T-helper 1 cell treated with Interleukin-12 subunit alpha and Interleukin-12 subunit beta and Interleukin-4 antibody, amounts not matched to agents 30 μg/mL and 1 μg/mL, for 36 hours (primary cell): ENCODE data around the gene OXTR.

Experiments used
- H3K27ac Mint-ChIP-seq: one replicate; pipeline ENCODE4 v1.8.0; 2021; ENCODE audit warnings: mild to moderate bottlenecking, mixed read lengths
- H3K27me3 Mint-ChIP-seq: one replicate; pipeline ENCODE4 v1.8.0; 2021; ENCODE audit warnings: low read depth, mixed read lengths
- H3K36me3 Mint-ChIP-seq: one replicate; pipeline ENCODE4 v1.8.0; 2021; ENCODE audit warnings: low read depth, mixed read lengths
- H3K4me1 Mint-ChIP-seq: one replicate; pipeline ENCODE4 v1.8.0; 2021; ENCODE audit warnings: low read depth, mixed read lengths
- H3K4me3 Mint-ChIP-seq: one replicate; pipeline ENCODE4 v1.8.0; 2021; ENCODE audit warnings: mild to moderate bottlenecking, moderate library complexity, mixed read lengths
- H3K9me3 Mint-ChIP-seq: one replicate; pipeline ENCODE4 v1.8.0; 2021; ENCODE audit warnings: mixed read lengths

OXTR gene

DNA sequence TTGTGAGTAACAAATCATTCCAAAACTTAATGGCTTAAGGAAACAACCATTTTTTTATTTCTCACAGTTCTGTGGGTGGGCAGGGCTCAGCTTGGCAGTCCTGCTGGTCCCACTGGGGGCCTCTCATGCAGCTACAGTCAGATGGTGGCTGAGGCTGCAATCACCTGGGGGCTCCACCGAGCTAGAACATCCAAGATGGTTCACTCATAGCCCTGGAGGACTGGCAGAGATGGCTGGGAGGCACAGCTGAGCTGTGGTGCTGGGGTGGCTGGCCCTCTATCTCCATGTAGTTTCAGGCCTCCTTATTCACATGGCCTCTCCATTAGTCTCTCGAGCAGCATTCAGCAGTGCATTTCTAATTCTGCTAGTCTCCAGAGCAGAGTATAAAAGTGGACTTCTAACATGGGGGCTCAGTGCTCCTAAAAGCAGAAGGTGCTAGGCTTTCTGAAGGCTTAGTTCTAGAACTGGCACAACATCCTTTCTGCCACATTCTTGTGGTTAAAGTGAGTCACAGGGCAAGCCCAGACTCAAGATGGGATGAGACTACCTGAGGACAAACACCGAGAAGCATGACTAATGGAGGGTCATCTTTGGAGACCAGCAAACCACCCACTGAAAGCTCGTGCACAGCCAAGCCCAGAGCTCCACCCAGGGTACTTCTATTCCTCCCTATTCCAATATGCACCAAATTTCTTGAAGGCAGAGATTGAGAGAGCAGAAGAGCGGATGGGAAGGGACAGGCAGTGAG lies 29.5 kb downstream of the OXTR start:
- H3K27me3 Mint-ChIP-seq: no peaks in the 10 kb centered on the region
- no peaks in the 10 kb centered on the region for H3K36me3 Mint-ChIP-seq
- no peaks in the 10 kb centered on the region for H3K9me3 Mint-ChIP-seq
- H3K4me1 Mint-ChIP-seq: no peaks in the 10 kb centered on the region
- H3K4me3 Mint-ChIP-seq: no peak overlapping the region
- no peak overlapping the region for H3K27ac Mint-ChIP-seq

DNA sequence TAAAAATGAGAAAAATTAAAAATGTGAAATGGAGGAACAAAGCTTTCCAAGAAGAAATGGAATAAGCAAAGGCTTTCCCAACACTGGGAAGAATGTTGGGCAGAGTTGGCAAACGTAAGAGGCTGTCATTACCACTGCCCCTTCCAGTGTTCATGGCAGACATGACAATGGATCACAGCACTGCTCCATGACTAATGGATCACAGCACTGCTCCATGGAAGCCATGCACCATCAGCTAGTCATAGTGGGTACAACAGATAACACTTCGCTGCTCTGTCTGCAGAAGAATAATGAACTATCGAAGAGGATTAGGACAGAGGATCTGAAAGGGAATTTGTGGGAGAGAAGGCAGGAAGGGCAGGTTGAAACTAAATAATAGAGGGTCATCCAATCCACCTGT lies 30.8 kb downstream of the OXTR start:
- Mint-ChIP-seq H3K9me3 (no peaks in the 10 kb centered on the region), H3K4me3 (no peak overlapping the region), H3K4me1 (no peaks in the 10 kb centered on the region), H3K27ac (no peak overlapping the region), H3K36me3 (no peaks in the 10 kb centered on the region), H3K27me3 (no peaks in the 10 kb centered on the region)

DNA sequence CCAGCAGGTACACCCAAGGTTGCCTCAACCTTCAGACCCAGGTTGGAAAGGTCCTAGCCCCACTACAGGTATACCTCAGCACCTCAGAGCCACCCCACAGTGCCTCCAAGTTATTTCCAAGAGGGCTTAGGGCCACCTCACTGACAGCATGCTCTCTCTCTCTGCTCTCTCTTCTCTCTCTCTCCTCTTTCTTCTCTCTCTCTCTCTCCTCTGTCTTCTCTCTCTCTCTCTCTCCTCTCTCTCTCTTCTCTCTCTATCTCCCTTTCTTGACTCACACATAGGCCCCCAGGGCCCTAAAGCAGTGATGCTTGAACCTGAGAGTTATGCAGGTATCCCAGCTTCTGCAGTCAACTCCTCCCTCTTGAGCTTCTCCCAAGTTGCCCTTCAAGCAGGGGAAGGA lies 31.6 kb downstream of the OXTR start:
- no peaks in the 10 kb centered on the region for H3K9me3 Mint-ChIP-seq
- no peak overlapping the region for H3K27ac Mint-ChIP-seq
- no peaks in the 10 kb centered on the region for H3K4me1 Mint-ChIP-seq
- no peak overlapping the region for H3K4me3 Mint-ChIP-seq
- H3K36me3 Mint-ChIP-seq: no peaks in the 10 kb centered on the region
- H3K27me3 Mint-ChIP-seq: no peaks in the 10 kb centered on the region

DNA sequence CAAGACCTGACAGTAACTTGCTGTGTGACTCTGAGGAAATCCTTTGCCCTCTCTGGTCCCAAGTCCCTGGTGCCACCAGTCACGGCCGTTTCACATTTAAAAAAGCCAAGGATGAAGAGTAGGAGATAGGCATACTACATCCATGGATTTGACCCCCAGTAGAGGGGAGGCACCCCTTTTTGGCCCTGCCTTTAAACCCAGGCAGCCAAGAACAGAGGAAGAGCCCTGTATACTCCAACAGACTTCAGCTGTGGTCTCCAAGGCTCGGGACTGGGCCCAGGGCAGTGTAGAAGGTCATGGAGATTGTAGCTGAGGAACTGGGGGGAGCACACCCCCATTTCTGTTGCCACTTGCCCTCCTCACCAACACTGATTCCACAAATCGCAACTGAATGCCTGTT lies 32.1 kb downstream of the OXTR start:
- no peaks in the 10 kb centered on the region for H3K9me3 Mint-ChIP-seq

DNA sequence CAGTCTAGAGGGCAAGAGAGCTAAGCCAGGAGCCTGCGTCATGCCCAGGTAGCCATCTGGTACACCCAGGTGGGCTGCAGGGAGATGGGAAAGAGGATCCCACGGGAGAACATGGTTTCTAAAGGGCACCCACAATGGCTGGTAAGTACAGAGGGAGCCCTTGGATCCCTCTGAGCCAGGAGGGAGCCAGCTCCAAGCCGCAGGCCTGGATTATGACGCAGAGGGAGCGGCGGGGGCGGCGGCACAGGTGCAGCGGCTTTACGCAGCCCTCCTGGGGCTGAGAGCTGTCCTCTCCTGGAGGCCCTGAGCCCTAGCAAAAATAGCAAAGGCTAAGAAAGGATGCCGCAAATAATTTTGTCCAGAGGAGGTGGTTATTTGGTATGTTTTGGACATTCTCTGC lies 33.0 kb downstream of the OXTR start:
- H3K4me1 Mint-ChIP-seq: no peaks in the 10 kb centered on the region
- H3K27me3 Mint-ChIP-seq: no peaks in the 10 kb centered on the region
- H3K4me3 Mint-ChIP-seq: no peak overlapping the region
- no peak overlapping the region for H3K27ac Mint-ChIP-seq
- no peaks in the 10 kb centered on the region for H3K9me3 Mint-ChIP-seq
- no peaks in the 10 kb centered on the region for H3K36me3 Mint-ChIP-seq

More for the DNA sequence above, 32.1 kb downstream of the OXTR start:
- H3K27ac Mint-ChIP-seq: no peak overlapping the region
- H3K36me3 Mint-ChIP-seq: no peaks in the 10 kb centered on the region
- no peaks in the 10 kb centered on the region for H3K27me3 Mint-ChIP-seq
- H3K4me3 Mint-ChIP-seq: no peak overlapping the region
- H3K4me1 Mint-ChIP-seq: no peaks in the 10 kb centered on the region

DNA sequence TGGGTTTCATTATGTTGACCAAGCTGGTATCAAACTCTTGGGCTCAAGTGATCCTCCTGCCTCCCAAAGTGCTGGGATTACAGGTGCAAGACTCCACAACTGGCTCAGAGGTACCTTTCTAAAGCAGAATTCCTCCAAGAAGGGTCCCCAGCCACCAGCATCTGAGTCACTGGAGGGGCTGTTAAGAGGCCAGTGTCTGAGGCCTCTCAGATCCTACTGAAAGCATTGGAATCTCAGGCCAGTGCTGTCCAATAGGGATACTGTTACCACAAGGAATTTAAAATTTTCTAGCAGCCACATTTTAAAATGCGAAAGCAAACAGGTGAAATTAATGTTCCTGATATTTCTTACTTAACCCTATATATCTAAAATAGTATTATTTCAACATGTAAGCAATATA lies 34.5 kb downstream of the OXTR start:
- H3K36me3 Mint-ChIP-seq: no peaks in the 10 kb centered on the region
- H3K9me3 Mint-ChIP-seq: no peaks in the 10 kb centered on the region
- H3K27me3 Mint-ChIP-seq: no peaks in the 10 kb centered on the region
- no peaks in the 10 kb centered on the region for H3K4me1 Mint-ChIP-seq
- H3K4me3 Mint-ChIP-seq: no peak overlapping the region
- no peak overlapping the region for H3K27ac Mint-ChIP-seq

DNA sequence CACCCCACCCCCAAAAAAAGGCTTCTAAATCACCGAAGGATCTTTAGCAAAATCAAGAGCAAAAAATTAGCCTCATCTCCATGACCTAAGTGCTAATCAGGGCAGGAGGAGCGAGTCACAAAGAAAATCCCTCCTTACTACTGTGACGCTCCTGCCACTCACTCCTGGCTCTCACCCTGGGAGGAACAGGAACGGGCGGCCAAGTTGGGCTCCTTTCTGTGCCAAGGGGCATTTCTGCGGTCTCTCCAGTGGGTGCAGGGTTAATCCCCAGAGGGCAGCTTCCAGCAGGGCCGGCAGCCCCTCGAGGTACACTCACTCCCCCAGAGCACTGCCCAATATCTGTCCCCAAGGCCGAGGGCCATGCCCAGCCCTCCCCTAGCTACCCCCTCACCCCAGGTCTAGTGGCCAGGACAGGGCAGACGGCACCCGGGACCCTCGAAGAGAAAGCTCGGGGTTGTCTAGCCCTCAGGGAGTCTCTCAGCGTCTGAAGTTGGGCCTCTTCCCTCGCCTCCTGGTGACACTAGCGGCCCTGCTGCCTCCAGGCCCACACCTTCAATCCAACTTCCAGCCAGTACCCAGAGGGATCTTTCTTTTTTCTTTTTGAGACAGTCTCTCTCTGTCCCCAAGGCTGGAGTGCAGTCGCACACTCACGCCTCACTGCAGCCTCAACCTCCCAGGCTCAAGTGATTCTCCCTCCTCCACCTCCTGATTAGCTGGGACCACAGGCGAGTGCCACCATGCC lies 35.1 kb downstream of the OXTR start:
- Mint-ChIP-seq H3K4me1 (no peaks in the 10 kb centered on the region), H3K27me3 (no peaks in the 10 kb centered on the region), H3K27ac (no peak overlapping the region), H3K36me3 (no peaks in the 10 kb centered on the region), H3K9me3 (no peaks in the 10 kb centered on the region), H3K4me3 (no peak overlapping the region)

DNA sequence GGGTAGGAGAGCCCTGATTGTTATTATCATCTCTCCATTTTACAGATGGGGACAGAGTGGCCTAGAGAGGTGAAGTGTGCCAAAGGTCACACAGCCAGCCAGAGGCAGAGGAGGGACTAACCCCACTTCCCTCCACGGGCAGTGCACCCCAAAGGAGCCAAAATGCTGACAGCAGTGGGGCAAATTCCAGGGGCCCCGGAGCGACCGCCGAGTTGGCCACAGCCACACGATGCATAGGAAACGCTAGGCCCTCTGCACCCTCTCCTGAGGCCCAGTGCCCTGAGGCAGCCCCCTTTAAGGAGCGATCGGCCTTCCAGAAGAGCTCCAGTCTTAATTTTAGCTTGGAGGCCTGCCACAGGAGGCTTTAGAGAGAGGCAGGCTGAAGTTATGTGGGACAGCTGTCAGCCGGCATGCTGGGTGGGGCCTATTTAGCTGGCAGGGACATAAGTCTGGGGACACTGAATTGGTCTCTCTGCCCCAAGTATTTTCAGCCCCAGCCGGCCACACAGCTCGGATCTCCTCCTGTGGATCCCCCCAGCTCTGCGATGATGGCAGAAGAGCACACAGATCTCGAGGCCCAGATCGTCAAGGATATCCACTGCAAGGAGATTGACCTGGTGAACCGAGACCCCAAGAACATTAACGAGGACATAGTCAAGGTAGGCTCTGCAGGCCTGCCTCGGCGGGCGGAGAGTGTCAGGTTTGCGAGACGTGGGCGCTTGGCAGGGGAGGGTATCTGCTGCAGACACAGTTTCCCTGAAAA lies 35.9 kb downstream of the OXTR start, which contains the start of gene CAV3:
Gene CAV3 (plus strand): TSS at position 471 of the 763 bp plus-strand sequence. CDS start 75 bp downstream, at position 546.
- no peak within 1 kb of the TSS for H3K4me3 Mint-ChIP-seq
- no peak within 1 kb of the TSS for H3K27ac Mint-ChIP-seq
- H3K9me3 Mint-ChIP-seq: no peaks in the 10 kb centered on the region
- H3K27me3 Mint-ChIP-seq: no peaks in the 10 kb centered on the region
- H3K36me3 Mint-ChIP-seq: no peaks in the 10 kb centered on the region
- H3K4me1 Mint-ChIP-seq: no peaks in the 10 kb centered on the region

DNA sequence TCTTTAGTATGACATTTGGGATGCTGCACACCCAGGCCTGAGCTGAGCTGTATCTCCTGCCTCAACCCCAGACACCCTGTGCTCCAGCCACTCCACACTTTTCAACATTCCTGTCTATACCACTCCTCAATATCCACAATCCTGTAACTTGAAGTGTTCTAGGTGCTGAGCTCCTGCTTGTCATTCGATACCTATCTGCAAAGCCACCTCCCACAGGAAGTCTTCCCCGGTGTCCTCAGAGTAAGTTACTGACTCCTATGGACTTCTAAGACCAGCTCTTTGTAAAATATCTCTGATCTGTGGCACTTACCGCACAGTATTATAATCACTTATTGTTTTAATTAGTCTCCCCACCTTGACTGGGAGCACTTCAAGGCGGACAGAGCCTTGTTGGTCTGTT lies 37.0 kb downstream of the OXTR start:
- Mint-ChIP-seq H3K27me3 (no peaks in the 10 kb centered on the region), H3K27ac (no peak overlapping the region), H3K36me3 (no peaks in the 10 kb centered on the region), H3K4me1 (no peaks in the 10 kb centered on the region), H3K9me3 (no peaks in the 10 kb centered on the region), H3K4me3 (no peak overlapping the region)

DNA sequence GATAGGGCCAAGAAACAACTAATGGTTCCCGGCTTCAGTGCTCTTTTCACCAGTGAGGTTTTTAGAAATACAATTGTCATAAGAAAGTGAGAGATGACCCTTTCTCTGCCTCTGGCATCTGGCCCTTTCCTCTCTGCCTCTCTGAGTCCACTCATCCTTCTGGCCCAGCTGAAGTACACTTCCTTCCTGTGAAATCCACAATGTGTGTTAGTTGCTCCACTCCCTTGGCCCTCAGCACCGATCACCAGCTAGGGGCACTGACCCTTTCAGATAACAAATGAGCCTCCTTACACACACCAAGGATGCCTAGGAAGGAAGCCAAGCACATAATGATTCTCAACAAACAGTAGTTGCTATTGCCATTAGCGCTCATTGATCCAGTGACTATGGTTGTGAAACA lies 38.8 kb downstream of the OXTR start:
- H3K27me3 Mint-ChIP-seq: no peaks in the 10 kb centered on the region
- no peaks in the 10 kb centered on the region for H3K36me3 Mint-ChIP-seq
- H3K9me3 Mint-ChIP-seq: no peaks in the 10 kb centered on the region
- H3K4me1 Mint-ChIP-seq: no peaks in the 10 kb centered on the region
- H3K27ac Mint-ChIP-seq: no peak overlapping the region
- no peak overlapping the region for H3K4me3 Mint-ChIP-seq

DNA sequence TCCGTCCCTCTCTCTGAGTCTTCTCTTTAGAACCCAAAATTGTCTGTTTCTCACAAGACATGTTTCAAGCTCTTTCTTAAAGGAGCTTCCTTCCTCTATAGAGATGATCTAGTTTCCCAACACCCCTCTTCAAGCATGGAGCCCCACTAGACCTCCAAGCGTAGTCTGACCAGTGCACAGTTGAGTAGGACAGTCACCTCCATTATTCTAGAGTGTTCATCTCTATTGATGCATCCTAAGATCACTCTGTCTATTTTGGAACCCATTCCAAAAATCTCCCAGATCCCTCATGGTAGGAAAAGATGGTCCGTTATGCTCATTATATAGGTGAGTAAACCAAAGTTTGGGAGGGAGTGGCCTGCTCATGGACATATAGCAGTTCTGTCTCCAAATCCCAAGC lies 39.9 kb downstream of the OXTR start:
- no peaks in the 10 kb centered on the region for H3K9me3 Mint-ChIP-seq
- H3K27me3 Mint-ChIP-seq: no peaks in the 10 kb centered on the region
- H3K4me1 Mint-ChIP-seq: no peaks in the 10 kb centered on the region
- H3K27ac Mint-ChIP-seq: no peak overlapping the region
- no peak overlapping the region for H3K4me3 Mint-ChIP-seq
- H3K36me3 Mint-ChIP-seq: no peaks in the 10 kb centered on the region

DNA sequence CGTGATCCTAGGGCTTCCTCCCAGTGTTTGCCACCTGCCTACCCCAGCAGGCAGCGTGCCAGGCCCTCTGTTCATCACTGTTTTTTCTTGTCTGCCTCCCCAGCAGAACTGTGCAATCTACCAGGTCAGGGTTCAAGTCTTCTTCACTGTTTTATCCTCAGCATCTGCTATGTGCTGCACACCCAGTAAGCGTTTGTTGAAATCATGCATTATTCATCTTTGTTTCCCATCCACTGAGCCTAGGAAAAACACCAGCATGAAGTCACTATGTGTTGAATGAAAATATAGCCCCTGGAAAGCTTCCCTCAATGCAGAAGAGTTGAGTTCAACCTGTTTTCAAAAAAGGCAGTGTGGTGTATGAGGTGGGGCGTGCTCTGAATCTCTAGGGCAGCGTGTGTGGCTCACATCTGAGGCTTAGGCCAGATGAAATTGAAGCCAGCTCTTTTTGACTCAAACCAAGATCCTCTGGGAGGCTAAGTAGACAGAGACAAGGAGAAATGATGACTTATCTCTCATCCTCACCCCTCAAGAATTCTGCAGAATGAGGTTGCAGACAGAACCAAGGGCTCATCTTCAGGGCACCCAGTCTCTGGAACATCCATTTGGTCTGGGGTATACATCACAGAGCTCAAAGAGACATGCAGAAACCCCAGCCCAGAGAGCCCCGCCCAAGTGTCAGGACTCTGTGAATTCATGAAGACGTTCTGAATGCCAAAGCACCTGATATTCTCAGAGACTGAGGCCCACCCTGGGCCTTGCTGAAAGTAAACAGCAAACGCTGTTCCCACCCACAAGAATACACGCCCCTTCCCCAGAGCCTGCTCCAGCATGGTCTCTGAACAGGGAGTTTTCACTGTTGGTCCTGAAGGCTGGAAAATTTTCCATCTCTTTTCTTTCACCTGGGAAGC lies 41.6 kb downstream of the OXTR start:
- Mint-ChIP-seq H3K27me3 (peaks cover 4% of the 10 kb centered on the region), H3K36me3 (no peaks in the 10 kb centered on the region), H3K4me3 (no peak overlapping the region), H3K4me1 (no peaks in the 10 kb centered on the region), H3K27ac (no peak overlapping the region), H3K9me3 (no peaks in the 10 kb centered on the region)

DNA sequence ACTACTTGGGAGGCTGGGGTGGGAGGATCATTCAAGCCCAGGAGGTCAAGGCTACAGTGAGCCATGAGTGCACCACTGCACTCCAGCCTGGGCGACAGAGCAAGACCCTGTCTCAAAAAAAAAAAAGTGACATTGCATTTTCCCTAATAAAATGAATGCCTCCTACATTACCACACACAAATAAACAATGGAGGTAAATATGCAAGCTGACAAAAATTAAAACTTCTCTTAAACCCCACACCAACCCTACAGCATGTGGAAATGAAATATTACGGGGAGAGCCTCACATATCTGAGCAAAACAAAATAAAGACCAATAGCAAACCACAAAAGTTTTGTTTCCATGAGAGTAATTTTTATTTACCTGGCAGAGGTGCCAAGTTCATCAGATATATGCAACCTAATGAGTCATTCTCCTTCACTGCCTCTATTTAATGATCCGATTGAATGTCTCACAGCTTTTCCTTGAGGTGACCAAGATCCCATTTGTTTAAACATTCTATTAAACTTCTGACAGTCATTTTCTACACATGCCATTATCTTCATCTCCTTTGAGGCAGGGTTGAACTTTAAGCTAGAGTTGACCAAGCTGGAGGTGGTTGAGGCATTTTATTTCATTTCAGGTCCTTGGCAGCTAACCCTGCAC lies 45.2 kb downstream of the OXTR start:
- peaks cover 4% of the 10 kb centered on the region for H3K9me3 Mint-ChIP-seq
- no peak overlapping the region for H3K4me3 Mint-ChIP-seq

DNA sequence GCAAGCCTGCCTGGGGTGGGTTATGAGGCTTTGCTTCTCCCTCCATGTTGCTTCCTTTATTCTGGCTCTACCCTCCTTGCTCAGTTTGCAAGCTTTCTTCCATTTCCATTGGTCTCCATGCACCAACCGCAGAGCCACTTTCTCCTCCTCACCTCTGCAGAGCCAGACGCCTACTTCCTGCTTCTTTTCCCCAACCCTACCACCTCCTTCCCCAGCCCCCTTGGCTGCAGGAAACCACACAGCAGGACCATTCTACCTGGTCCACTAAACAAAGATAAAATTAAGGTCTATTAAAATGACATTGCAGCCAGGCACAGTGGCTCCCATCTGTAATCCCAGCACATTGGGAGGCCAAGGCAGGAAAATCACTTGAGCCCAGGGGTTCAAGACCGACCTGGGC lies 45.8 kb downstream of the OXTR start:
- no peak overlapping the region for H3K27ac Mint-ChIP-seq
- no peaks in the 10 kb centered on the region for H3K4me1 Mint-ChIP-seq
- peaks cover 4% of the 10 kb centered on the region for H3K27me3 Mint-ChIP-seq
- no peaks in the 10 kb centered on the region for H3K36me3 Mint-ChIP-seq
- peaks cover 4% of the 10 kb centered on the region for H3K9me3 Mint-ChIP-seq
- H3K4me3 Mint-ChIP-seq: no peak overlapping the region

More for the DNA sequence above, 45.2 kb downstream of the OXTR start:
- Mint-ChIP-seq H3K27ac (no peak overlapping the region), H3K4me1 (no peaks in the 10 kb centered on the region), H3K27me3 (peaks cover 4% of the 10 kb centered on the region), H3K36me3 (no peaks in the 10 kb centered on the region)
